K562 (cell line): ENCODE data around the gene ERAS. TPM values are rescaled to one million over a fixed set of nuclear protein-coding genes. Genes with fewer than 3 reads are reported as not detected.
A peak's percentile ranks its signal among the peaks of the same experiment; 100 is the strongest.

Source experiments
- CREM ChIP-seq: IDR thresholded peaks from 2 replicates; pipeline ENCODE4 v1.6.1; 2014; ENCODE audit warnings: antibody characterized with exemption, low read depth
- CSDE1 ChIP-seq, 2 experiments: fragments of 450-650 bp; IDR thresholded peaks; 2 replicates each; pipeline ENCODE4 v1.6.1; 2016; ENCODE audit warnings: mild to moderate bottlenecking in 1 of 2
- E2F6 ChIP-seq, 2 experiments: IDR thresholded peaks; 2 replicates each; pipeline ENCODE4 v1.6.1; 2011; ENCODE audit warnings: borderline replicate concordance in 1 of 2, control low read depth in 1 of 2, low read depth in 1 of 2, low read length in 1 of 2, mild to moderate bottlenecking in 1 of 2, mixed read lengths in 1 of 2, moderate library complexity in 1 of 2; ENCODE audit not compliant: insufficient read depth in 1 of 2, insufficient read length in 1 of 2, poor library complexity in 1 of 2, severe bottlenecking in 1 of 2; ENCODE audit errors: extremely low read depth in 1 of 2
- GABPA ChIP-seq: fragments of 200-800 bp; sonication (Bioruptor generic); conservative IDR thresholded peaks from 2 replicates; pipeline ENCODE4 v1.6.1; 2016; ENCODE audit warnings: low read depth, missing genetic modification characterization, missing compliant biosample characterization
- KDM5B ChIP-seq: fragments of 200-600 bp; sonication (generic); IDR thresholded peaks from 2 replicates; pipeline ENCODE4 v1.6.1; 2012; ENCODE audit warnings: low read depth, mild to moderate bottlenecking, moderate library complexity, low read length, control low read depth, inconsistent platforms; ENCODE audit not compliant: insufficient replicate concordance
- MCM7 ChIP-seq, 2 experiments: fragments of 450-650 bp; IDR thresholded peaks; 2 replicates each; pipeline ENCODE4 v1.6.1; 2016 to 2018
- MEF2D ChIP-seq: conservative IDR thresholded peaks from 2 replicates; pipeline ENCODE4 v1.6.1; 2016; ENCODE audit warnings: low read depth, missing genetic modification characterization, missing compliant biosample characterization
- MTA2 ChIP-seq: fragments of 450-650 bp; IDR thresholded peaks from 2 replicates; pipeline ENCODE4 v1.6.1; 2016; ENCODE audit warnings: low read depth
- MTA3 ChIP-seq: fragments of 450-650 bp; formaldehyde crosslinking; IDR thresholded peaks from 2 replicates; pipeline ENCODE4 v1.6.1; 2017; ENCODE audit warnings: mild to moderate bottlenecking, borderline replicate concordance
- MYC ChIP-seq, 2 experiments: fragments of 250-450 bp in 1 of 2; sonication (Bioruptor Pico) in 1 of 2; IDR thresholded peaks; 2 replicates each; pipeline versions ENCODE4 v1.5.1 to v1.6.1; 2012 to 2021; ENCODE audit warnings: low read depth in 2 of 2, borderline replicate concordance in 1 of 2, improper control_type of control experiment in 1 of 2, low read length in 1 of 2, mild to moderate bottlenecking in 1 of 2, moderate library complexity in 1 of 2
- NKRF ChIP-seq: fragments of 450-650 bp; IDR thresholded peaks from 2 replicates; pipeline ENCODE4 v1.6.1; 2016; ENCODE audit warnings: borderline replicate concordance
- NR2C1 ChIP-seq, 2 experiments: fragments of 450-650 bp; IDR thresholded peaks; 2 replicates each; pipeline ENCODE4 v1.6.1; 2017; ENCODE audit warnings: mild to moderate bottlenecking in 2 of 2, antibody characterized with exemption in 1 of 2, inconsistent platforms in 1 of 2, missing compliant biosample characterization in 1 of 2, missing genetic modification characterization in 1 of 2
- PHF20 ChIP-seq: fragments of 450-650 bp; IDR thresholded peaks from 2 replicates; pipeline ENCODE4 v1.6.1; 2018; ENCODE audit not compliant: partially characterized antibody
- POLR2AphosphoS2 ChIP-seq: IDR thresholded peaks from 2 replicates; pipeline ENCODE4 v1.6.1; 2012; ENCODE audit warnings: low read length, improper control_type of control experiment
- POLR2AphosphoS5 ChIP-seq: IDR thresholded peaks from 2 replicates; pipeline ENCODE4 v1.6.1; 2011; ENCODE audit warnings: mild to moderate bottlenecking, low read depth, low read length, moderate library complexity; ENCODE audit not compliant: control insufficient read depth, insufficient read depth
- PREB ChIP-seq: sonication (generic); formaldehyde crosslinking; IDR thresholded peaks from 2 replicates; pipeline ENCODE4 v1.8.1; 2023; ENCODE audit warnings: mild to moderate bottlenecking, missing genetic modification reagents
- SAP30 ChIP-seq: fragments of 200-600 bp; sonication (generic); IDR thresholded peaks from 2 replicates; pipeline ENCODE4 v1.6.1; 2012; ENCODE audit warnings: borderline replicate concordance, low read depth, mild to moderate bottlenecking, moderate library complexity, low read length, control low read depth, inconsistent platforms; ENCODE audit not compliant: insufficient read depth, poor library complexity, severe bottlenecking
- SETDB1 ChIP-seq: IDR thresholded peaks from one replicate; pipeline ENCODE4 v1.6.1; 2012; ENCODE audit warnings: low read length, control low read depth, inconsistent platforms
- SMAD2 ChIP-seq: fragments of 150-350 bp; IDR thresholded peaks from 2 replicates; pipeline ENCODE4 v1.6.1; 2014; ENCODE audit warnings: low read depth, mild to moderate bottlenecking, low read length
- TCF3 ChIP-seq: sonication (generic); formaldehyde crosslinking; IDR thresholded peaks from 2 replicates; pipeline ENCODE4 v1.4.0; 2020; ENCODE audit warnings: mild to moderate bottlenecking, missing genetic modification reagents
- XRCC4 ChIP-seq: IDR thresholded peaks from one replicate; pipeline ENCODE4 v1.6.1; 2011; ENCODE audit not compliant: insufficient read depth, insufficient read length; ENCODE audit errors: extremely low read depth
- ZNF143 ChIP-seq: sonication (generic); formaldehyde crosslinking; IDR thresholded peaks from 2 replicates; pipeline ENCODE4 v1.9.0; 2022; ENCODE audit warnings: mild to moderate bottlenecking, missing genetic modification reagents
- polyA plus RNA-seq, 8 experiments: library from polyadenylated mRNA; depleted of rRNA in 4 of 8; stranded (reverse) in 5 of 8; unstranded in 3 of 8; fragments of >200 nt; fragmentation: Nextera tagmentation in 2 of 8; fragmentation: Illumina TruSeq in 1 of 8; extraction: Ambion mirVana in 2 of 8; extraction: Trizol in 1 of 8; gene quantifications; 2 replicates each; pipeline versions ENCODE4 v1.2.1 to v1.2.3, GENCODE V29; 2011 to 2014; ENCODE audit warnings: inconsistent platforms in 1 of 8, missing spikeins in 1 of 8
- total RNA-seq, 7 experiments: library from RNA; depleted of rRNA in 6 of 7; stranded (reverse); fragments of >200 nt in 6 of 7; fragmentation: Illumina TruSeq in 2 of 7; extraction: Trizol in 2 of 7; gene quantifications; 2 replicates each; pipeline versions ENCODE4 v1.2.1 to v1.2.3, GENCODE V29; 2011 to 2021; ENCODE audit warnings: low replicate concordance in 1 of 7
- TF ChIP-seq, protein P1 (sequence below): sonication (generic); formaldehyde crosslinking; IDR thresholded peaks from 2 replicates; pipeline ENCODE4 v1.9.0; 2022; ENCODE audit warnings: mild to moderate bottlenecking, missing genetic modification reagents

Gene ERAS
- total and polyA plus RNA-seq, 9 of the 15 experiments (the other 6 are each of a cell fraction or from before 2014, with no cell fraction given): 0.07 to 0.12 TPM; not detected in 7

DNA sequence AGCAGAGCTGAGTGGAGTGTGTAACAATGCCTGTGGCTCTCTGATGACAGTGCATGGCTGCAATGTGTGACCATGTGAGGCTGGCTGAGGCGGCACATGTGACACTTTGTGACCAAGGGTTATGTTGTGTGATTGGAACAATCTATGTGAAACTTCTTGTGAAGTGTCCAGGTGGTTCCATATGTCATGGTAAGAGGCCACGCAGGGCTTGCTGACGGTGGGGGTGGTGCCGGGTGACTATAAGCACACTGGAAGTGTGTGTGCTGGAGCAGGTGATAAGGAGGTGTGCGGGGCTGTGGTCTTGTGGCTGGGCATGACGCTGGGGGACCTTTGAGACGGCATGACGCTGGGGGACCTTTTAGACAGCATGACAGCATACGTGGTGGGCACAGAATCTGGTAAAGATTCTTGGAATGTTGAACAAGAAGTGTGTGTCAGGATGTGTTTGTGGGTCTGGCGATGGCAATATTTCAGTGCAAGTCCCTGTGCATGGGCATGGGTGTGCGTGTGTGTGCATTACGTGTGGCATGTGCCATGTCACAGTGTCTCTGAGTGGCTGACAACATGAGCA, 31.9 kb upstream of the ERAS start (continued):
- TF ChIP-seq PREB (CRISPR knock-in tag): no peak
- peak; percentile 27 for TF ChIP-seq MYC (IDR thresholded peaks at IDR 0.05; ENCODE audit: low read depth, low read length)
- no peak for TF ChIP-seq MYC (CRISPR knock-in tag; IDR thresholded peaks at IDR 0.05; ENCODE audit: borderline replicate concordance, low read depth)
- TF ChIP-seq SAP30: peak; percentile 24
- TF ChIP-seq MTA3: no peak
- TF ChIP-seq MEF2D: no peak
- no peak for TF ChIP-seq SETDB1
- TF ChIP-seq E2F6 (IDR thresholded peaks at IDR 0.05; ENCODE audit: borderline replicate concordance in 1 of 2, extremely low read depth in 1 of 2, insufficient read depth in 1 of 2, insufficient read length in 1 of 2, low read depth in 1 of 2, low read length in 1 of 2, poor library complexity in 1 of 2, severe bottlenecking in 1 of 2): peak; percentile 33 to 63
- TF ChIP-seq PHF20: no peak
- TF ChIP-seq XRCC4: no peak
- TF ChIP-seq ZNF143: 0 out of 2 replicates have a peak, but pooled peaks have one; percentile 47
- no peak for TF ChIP-seq MCM7 (IDR thresholded peaks at IDR 0.05)
- TF ChIP-seq NR2C1 (IDR thresholded peaks at IDR 0.05): no peak
- TF ChIP-seq NR2C1 (tag; IDR thresholded peaks at IDR 0.05): no peak
- TF ChIP-seq TCF3: peak; percentile 84
- TF ChIP-seq, protein P1, sequence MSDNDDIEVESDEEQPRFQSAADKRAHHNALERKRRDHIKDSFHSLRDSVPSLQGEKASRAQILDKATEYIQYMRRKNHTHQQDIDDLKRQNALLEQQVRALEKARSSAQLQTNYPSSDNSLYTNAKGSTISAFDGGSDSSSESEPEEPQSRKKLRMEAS (CRISPR knock-in tag): peak; percentile 96
- peak; percentile 63 for TF ChIP-seq MTA2
- TF ChIP-seq CSDE1 (IDR thresholded peaks at IDR 0.05): no peak
- TF ChIP-seq KDM5B: no peak
- no peak for TF ChIP-seq GABPA (tag)
- TF ChIP-seq SMAD2: no peak
- TF ChIP-seq CREM: peak; percentile 39; the same call in 1 of the 2 replicates
- TF ChIP-seq NKRF: peak; percentile 50; the same call in 1 of the 2 replicates
- no peak for TF ChIP-seq POLR2AphosphoS2
- peak; percentile 77 for TF ChIP-seq POLR2AphosphoS5
